HEK293 (cell line): ENCODE measurements around the gene GNG14.

ENCODE experiments used
- CTCF ChIA-PET: fragments of 350-600 bp; formaldehyde crosslinking; extraction: SDS; loops from one replicate; lab custom pipeline; 2021; ENCODE audit warnings: antibody characterized with exemption; lab: Yijun Ruan, JAX
- POLR2A ChIA-PET: fragments of 300-600 bp; formaldehyde crosslinking; extraction: SDS; loops from one replicate; lab custom pipeline; 2020; ENCODE audit warnings: antibody characterized with exemption, inconsistent platforms; lab: Yijun Ruan, JAX
- H3K27ac ChIP-seq: fragments of 200-500 bp; sonication (Bioruptor generic); 2 replicates; pipeline ENCODE4 v1.5.1; 2014; ENCODE audit warnings: low read depth, low read length, control low read depth, inconsistent platforms; ENCODE audit errors: extremely low read depth
- H3K36me3 ChIP-seq, 2 experiments: fragments of 200-500 bp in 1 of 2; sonication (Bioruptor generic) in 1 of 2; 1 replicate in 1 of 2; 2 replicates in 1 of 2; pipeline ENCODE4 v1.5.1; 2014 to 2017; ENCODE audit warnings: inconsistent platforms in 2 of 2, low read length in 2 of 2; ENCODE audit not compliant: control insufficient read depth in 2 of 2, insufficient read depth in 1 of 2
- H3K4me1 ChIP-seq: fragments of 200-500 bp; sonication (Bioruptor generic); 2 replicates; pipeline ENCODE4 v1.5.1; 2014; ENCODE audit warnings: mild to moderate bottlenecking, low read length, inconsistent platforms; ENCODE audit not compliant: control insufficient read depth, insufficient read depth
- H3K4me3 ChIP-seq: 2 replicates; pipeline ENCODE4 v1.5.1; 2011; ENCODE audit warnings: low read depth, mild to moderate bottlenecking, control low read depth, low read length, moderate library complexity
- H3K9me3 ChIP-seq: fragments of 200-500 bp; sonication (Bioruptor generic); 2 replicates; pipeline ENCODE4 v1.5.1; 2014; ENCODE audit warnings: low read depth, low read length, inconsistent platforms; ENCODE audit not compliant: control insufficient read depth, insufficient read depth
- ATF2 ChIP-seq: fragments of 450-650 bp; formaldehyde crosslinking; IDR thresholded peaks from 2 replicates; pipeline ENCODE4 v1.5.1; 2016; ENCODE audit warnings: missing biosample characterization, missing genetic modification characterization, low read depth
- CTCF ChIP-seq: fragments of 450-650 bp; formaldehyde crosslinking; IDR thresholded peaks from 2 replicates; pipeline ENCODE4 v1.5.1; 2016; ENCODE audit warnings: missing biosample characterization, missing genetic modification characterization
- EGR2 ChIP-seq: fragments of 450-650 bp; formaldehyde crosslinking; IDR thresholded peaks from 2 replicates; pipeline ENCODE4 v1.5.1; 2016; ENCODE audit warnings: low read depth, missing biosample characterization, missing genetic modification characterization
- FEZF1 ChIP-seq: fragments of 450-650 bp; formaldehyde crosslinking; IDR thresholded peaks from 2 replicates; pipeline ENCODE4 v1.5.1; 2016; ENCODE audit warnings: missing biosample characterization, missing genetic modification characterization
- KLF10 ChIP-seq: fragments of 450-650 bp; IDR thresholded peaks from 2 replicates; pipeline ENCODE4 v1.5.1; 2018; ENCODE audit warnings: missing biosample characterization, mild to moderate bottlenecking, missing genetic modification characterization
- KLF8 ChIP-seq: fragments of 450-650 bp; formaldehyde crosslinking; IDR thresholded peaks from 2 replicates; pipeline ENCODE4 v1.5.1; 2016; ENCODE audit warnings: missing biosample characterization, missing genetic modification characterization
- MZF1 ChIP-seq: fragments of 450-650 bp; formaldehyde crosslinking; IDR thresholded peaks from 2 replicates; pipeline ENCODE4 v1.5.1; 2017; ENCODE audit warnings: missing biosample characterization, missing genetic modification characterization, borderline replicate concordance
- TCF7L2 ChIP-seq: IDR thresholded peaks from 2 replicates; pipeline ENCODE4 v1.6.1; 2011; ENCODE audit warnings: low read depth, mild to moderate bottlenecking, inconsistent platforms, low read length, moderate library complexity, borderline replicate concordance
- ZBTB8A ChIP-seq: fragments of 450-650 bp; formaldehyde crosslinking; IDR thresholded peaks from 2 replicates; pipeline ENCODE4 v1.5.1; 2016; ENCODE audit warnings: missing biosample characterization, missing genetic modification characterization
- ZFP3 ChIP-seq: fragments of 450-650 bp; formaldehyde crosslinking; IDR thresholded peaks from 2 replicates; pipeline ENCODE4 v1.5.1; 2016; ENCODE audit warnings: low read depth, missing biosample characterization, missing genetic modification characterization
- ZNF132 ChIP-seq: fragments of 450-650 bp; formaldehyde crosslinking; IDR thresholded peaks from 2 replicates; pipeline ENCODE4 v1.5.1; 2017; ENCODE audit warnings: missing biosample characterization, missing genetic modification characterization, borderline replicate concordance
- ZNF174 ChIP-seq: fragments of 450-650 bp; formaldehyde crosslinking; IDR thresholded peaks from 2 replicates; pipeline ENCODE4 v1.5.0; 2017; ENCODE audit warnings: missing biosample characterization, mild to moderate bottlenecking, missing genetic modification characterization
- ZNF23 ChIP-seq: fragments of 450-650 bp; formaldehyde crosslinking; IDR thresholded peaks from 2 replicates; pipeline ENCODE4 v1.5.1; 2016; ENCODE audit warnings: missing biosample characterization, missing genetic modification characterization, borderline replicate concordance
- ZNF239 ChIP-seq: fragments of 450-650 bp; formaldehyde crosslinking; IDR thresholded peaks from 2 replicates; pipeline ENCODE4 v1.5.1; 2016; ENCODE audit warnings: missing biosample characterization, missing genetic modification characterization
- ZNF423 ChIP-seq: fragments of 450-650 bp; formaldehyde crosslinking; IDR thresholded peaks from 2 replicates; pipeline ENCODE4 v1.5.1; 2016; ENCODE audit warnings: missing biosample characterization, missing genetic modification characterization
- ZNF433 ChIP-seq: fragments of 450-650 bp; formaldehyde crosslinking; IDR thresholded peaks from 2 replicates; pipeline ENCODE4 v1.5.1; 2016; ENCODE audit warnings: missing biosample characterization, missing genetic modification characterization, low read depth
- ZNF48 ChIP-seq: fragments of 450-650 bp; formaldehyde crosslinking; IDR thresholded peaks from 2 replicates; pipeline ENCODE4 v1.5.1; 2016; ENCODE audit warnings: missing biosample characterization, missing genetic modification characterization
- ZNF501 ChIP-seq: fragments of 450-650 bp; formaldehyde crosslinking; IDR thresholded peaks from 2 replicates; pipeline ENCODE4 v1.5.1; 2016; ENCODE audit warnings: missing biosample characterization, missing genetic modification characterization
- ZNF549 ChIP-seq: fragments of 450-650 bp; IDR thresholded peaks from 2 replicates; pipeline ENCODE4 v1.5.1; 2018; ENCODE audit warnings: missing biosample characterization, missing genetic modification characterization, mild to moderate bottlenecking, inconsistent platforms, moderate library complexity
- ZNF571 ChIP-seq: fragments of 450-650 bp; formaldehyde crosslinking; IDR thresholded peaks from 2 replicates; pipeline ENCODE4 v1.5.0; 2017; ENCODE audit warnings: missing biosample characterization, missing genetic modification characterization
- ZNF658 ChIP-seq: fragments of 450-650 bp; formaldehyde crosslinking; IDR thresholded peaks from 2 replicates; pipeline ENCODE4; 2016; ENCODE audit warnings: missing biosample characterization, missing genetic modification characterization
- ZNF677 ChIP-seq: fragments of 450-650 bp; IDR thresholded peaks from 2 replicates; pipeline ENCODE4 v1.5.0; 2018; ENCODE audit warnings: missing biosample characterization, mild to moderate bottlenecking, missing genetic modification characterization, moderate library complexity
- ZNF76 ChIP-seq: fragments of 450-650 bp; formaldehyde crosslinking; IDR thresholded peaks from 2 replicates; pipeline ENCODE4; 2016; ENCODE audit warnings: low read depth, missing biosample characterization, missing genetic modification characterization, borderline replicate concordance
- ZNF830 ChIP-seq: fragments of 450-650 bp; IDR thresholded peaks from 2 replicates; pipeline ENCODE4 v1.5.0; 2018; ENCODE audit warnings: missing biosample characterization, missing genetic modification characterization, low read depth, mild to moderate bottlenecking, moderate library complexity
- ZNF837 ChIP-seq: fragments of 450-650 bp; formaldehyde crosslinking; IDR thresholded peaks from 2 replicates; pipeline ENCODE4 v1.5.1; 2016; ENCODE audit warnings: missing biosample characterization, missing genetic modification characterization
- TF ChIP-seq, protein P1 (sequence below): fragments of 450-650 bp; formaldehyde crosslinking; IDR thresholded peaks from 2 replicates; pipeline ENCODE4 v1.5.1; 2016; ENCODE audit warnings: missing biosample characterization, missing genetic modification characterization
- TF ChIP-seq, protein P2 (sequence below): fragments of 450-650 bp; formaldehyde crosslinking; IDR thresholded peaks from 2 replicates; pipeline ENCODE4 v1.5.1; 2016; ENCODE audit warnings: missing biosample characterization, missing genetic modification characterization

The GNG14 gene

DNA sequence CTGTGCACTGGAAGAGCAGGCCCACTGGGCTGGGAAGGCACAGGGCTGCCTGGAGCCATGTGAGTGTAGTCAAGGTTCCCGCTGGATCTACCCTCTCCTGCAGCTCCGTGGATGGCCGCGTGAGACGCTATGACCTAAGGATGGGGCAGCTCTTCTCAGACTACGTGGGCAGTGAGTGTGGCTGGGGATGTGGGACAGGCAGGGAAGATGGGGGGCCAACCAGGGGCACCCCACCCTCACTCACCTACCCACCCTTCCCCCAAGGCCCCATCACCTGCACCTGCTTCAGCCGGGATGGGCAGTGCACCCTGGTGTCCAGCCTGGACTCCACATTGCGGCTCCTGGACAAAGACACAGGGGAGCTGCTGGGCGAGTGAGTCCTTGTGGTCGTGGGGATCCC lies 15.1 kb upstream of the GNG14 start (continued):
- no peak for TF ChIP-seq ZNF549 (tag by site-specific recombination)
- no peak for TF ChIP-seq ZNF677
- TF ChIP-seq ZNF423 (tag by site-specific recombination) = no peak
- no peak for TF ChIP-seq KLF10 (tag by site-specific recombination)
- TF ChIP-seq ZNF239 (tag by site-specific recombination) = no peak
- TF ChIP-seq ZNF132 (tag by site-specific recombination) = no peak
- TF ChIP-seq CTCF (tag by site-specific recombination) = no peak
- no peak for TF ChIP-seq ZNF571 (tag by site-specific recombination)
- TF ChIP-seq TCF7L2 = no peak
- no peak for TF ChIP-seq ZNF830
- TF ChIP-seq ZNF48 (tag by site-specific recombination) = no peak
- no peak for TF ChIP-seq ZNF76
- no peak for TF ChIP-seq ZNF837 (tag by site-specific recombination)
- TF ChIP-seq MZF1 (tag by site-specific recombination) = no peak

DNA sequence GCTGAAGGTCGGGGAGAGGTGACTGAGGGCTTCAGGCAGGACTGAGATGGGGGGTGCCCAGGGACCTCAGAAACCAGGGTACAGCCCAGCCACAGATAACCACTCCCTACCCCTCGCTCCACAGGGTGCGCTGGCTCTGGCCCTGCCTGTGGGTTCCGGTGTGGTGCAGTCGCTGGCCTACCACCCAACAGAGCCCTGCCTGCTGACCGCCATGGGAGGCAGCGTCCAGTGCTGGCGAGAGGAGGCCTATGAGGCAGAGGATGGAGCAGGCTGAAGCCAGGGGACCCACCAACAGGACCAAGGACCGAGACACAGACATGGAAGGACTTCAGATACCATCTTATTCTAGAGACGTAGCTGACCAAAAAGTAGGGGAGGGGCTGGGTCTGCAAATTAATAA lies 12.4 kb upstream of the GNG14 start:
- no peaks in the 10 kb centered on the region for H3K4me1 ChIP-seq
- CTCF ChIA-PET = interaction anchor here (1.0 kb wide), 1 partner anchor 85 kb away, joined by 4 read pairs; no protein-coding TSS in a partner anchor
- H3K9me3 ChIP-seq = no peaks in the 10 kb centered on the region
- POLR2A ChIA-PET = no interaction called here
- no peak overlapping the region for H3K4me3 ChIP-seq
- H3K36me3 ChIP-seq = peaks cover 35 to 84% of the 10 kb centered on the region in 2 experiments; a peak in 2 of 3 replicates
- H3K27ac ChIP-seq = no peak overlapping the region
- TF ChIP-seq TCF7L2 (no peak), ATF2 (no peak), ZFP3 (tag by site-specific recombination) (no peak), ZNF433 (tag by site-specific recombination) (no peak), ZBTB8A (tag by site-specific recombination) (no peak), EGR2 (tag by site-specific recombination) (no peak), KLF8 (tag by site-specific recombination) (no peak), ZNF23 (tag by site-specific recombination) (no peak), ZNF501 (no peak), ZNF174 (no peak), FEZF1 (tag by site-specific recombination) (no peak), ZNF658 (tag by site-specific recombination) (no peak), CTCF (tag by site-specific recombination) (no peak)
- TF ChIP-seq, protein P1, sequence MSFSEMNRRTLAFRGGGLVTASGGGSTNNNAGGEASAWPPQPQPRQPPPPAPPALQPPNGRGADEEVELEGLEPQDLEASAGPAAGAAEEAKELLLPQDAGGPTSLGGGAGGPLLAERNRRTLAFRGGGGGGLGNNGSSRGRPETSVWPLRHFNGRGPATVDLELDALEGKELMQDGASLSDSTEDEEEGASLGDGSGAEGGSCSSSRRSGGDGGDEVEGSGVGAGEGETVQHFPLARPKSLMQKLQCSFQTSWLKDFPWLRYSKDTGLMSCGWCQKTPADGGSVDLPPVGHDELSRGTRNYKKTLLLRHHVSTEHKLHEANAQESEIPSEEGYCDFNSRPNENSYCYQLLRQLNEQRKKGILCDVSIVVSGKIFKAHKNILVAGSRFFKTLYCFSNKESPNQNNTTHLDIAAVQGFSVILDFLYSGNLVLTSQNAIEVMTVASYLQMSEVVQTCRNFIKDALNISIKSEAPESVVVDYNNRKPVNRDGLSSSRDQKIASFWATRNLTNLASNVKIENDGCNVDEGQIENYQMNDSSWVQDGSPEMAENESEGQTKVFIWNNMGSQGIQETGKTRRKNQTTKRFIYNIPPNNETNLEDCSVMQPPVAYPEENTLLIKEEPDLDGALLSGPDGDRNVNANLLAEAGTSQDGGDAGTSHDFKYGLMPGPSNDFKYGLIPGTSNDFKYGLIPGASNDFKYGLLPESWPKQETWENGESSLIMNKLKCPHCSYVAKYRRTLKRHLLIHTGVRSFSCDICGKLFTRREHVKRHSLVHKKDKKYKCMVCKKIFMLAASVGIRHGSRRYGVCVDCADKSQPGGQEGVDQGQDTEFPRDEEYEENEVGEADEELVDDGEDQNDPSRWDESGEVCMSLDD = no peak
- TF ChIP-seq, protein P2, sequence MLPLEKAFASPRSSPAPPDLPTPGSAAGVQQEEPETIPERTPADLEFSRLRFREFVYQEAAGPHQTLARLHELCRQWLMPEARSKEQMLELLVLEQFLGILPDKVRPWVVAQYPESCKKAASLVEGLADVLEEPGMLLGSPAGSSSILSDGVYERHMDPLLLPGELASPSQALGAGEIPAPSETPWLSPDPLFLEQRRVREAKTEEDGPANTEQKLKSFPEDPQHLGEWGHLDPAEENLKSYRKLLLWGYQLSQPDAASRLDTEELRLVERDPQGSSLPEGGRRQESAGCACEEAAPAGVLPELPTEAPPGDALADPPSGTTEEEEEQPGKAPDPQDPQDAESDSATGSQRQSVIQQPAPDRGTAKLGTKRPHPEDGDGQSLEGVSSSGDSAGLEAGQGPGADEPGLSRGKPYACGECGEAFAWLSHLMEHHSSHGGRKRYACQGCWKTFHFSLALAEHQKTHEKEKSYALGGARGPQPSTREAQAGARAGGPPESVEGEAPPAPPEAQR (tag by site-specific recombination) = no peak
